ENCODE measurements around the gene WWC1.

The WWC1 gene

GRCh38 chr5:168364151-168364661 is 72.8 kb downstream of the WWC1 start:
- DNase-seq (ENCODE audit: low spot score) = no peak

DNA sequence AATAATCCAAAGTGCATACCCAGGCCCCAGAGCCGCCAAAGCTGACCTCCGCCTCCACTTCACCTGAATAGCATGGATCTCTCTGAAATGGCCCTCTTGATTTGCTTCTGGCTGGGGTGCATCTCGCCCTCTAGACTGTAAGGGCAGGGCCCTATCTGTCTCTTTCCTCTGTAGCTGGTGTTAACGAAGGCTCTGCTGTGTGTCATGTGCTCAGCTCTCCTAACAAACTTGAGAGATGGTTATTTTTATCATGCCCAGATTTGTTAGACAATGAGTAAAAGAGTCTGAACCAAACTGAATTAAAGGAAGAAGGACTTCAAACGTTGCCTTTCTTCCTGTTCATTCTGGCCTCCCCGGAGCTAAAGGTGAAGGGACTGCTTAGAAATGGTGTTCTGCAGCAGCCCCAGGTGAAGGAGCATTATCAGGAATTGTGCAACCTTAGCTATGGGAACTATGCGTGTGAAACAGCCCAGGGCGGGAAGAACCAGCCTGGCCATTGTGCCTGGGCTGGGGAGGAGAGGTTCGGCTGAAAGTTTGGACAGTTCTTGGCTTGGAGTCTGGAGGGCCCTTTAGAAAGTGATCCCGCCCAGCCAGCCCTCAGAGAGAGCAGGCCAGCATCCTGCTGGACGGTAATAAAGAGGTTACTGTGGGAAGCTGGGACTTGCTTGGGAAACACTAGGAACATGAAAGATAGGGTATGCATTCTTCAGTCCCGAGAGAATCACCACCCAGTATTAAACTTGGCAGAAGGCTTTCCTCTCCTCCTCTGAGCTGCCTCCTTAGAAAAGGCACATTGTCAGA is 73.5 kb downstream of the WWC1 start:
- DNase-seq (ENCODE audit: low spot score) = peak; percentile 53

DNA sequence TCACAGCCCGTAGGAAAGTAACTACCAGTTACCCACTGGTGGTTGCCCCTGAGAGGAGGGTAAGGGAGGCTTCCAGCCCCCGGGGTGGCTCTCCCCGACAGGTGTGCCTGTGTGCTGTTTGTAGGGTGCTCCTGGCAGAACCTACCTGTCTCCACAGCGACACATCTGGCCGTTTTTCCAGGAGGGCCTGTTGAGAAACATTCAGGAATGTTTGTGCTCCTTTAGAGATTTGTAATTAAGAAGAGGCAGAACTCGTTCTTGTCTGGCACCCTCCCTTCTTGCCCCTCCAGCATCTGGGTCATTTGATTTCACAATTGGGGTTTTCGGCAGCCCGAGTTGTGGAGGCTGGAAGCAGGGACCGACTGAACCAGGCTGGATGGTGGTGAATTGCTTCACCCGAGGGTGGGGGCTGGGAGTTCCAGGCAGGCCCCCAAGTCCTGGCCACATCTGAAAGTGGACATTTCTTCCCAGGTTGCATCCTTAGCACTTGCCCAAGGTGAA is 74.2 kb downstream of the WWC1 start:
- peak; percentile 58 for DNase-seq (ENCODE audit: low spot score)

- DNase-seq (ENCODE audit: low spot score) = no peak
These were observed 74.7 kb downstream of the WWC1 start for GRCh38 chr5:168366116-168366515.

DNA sequence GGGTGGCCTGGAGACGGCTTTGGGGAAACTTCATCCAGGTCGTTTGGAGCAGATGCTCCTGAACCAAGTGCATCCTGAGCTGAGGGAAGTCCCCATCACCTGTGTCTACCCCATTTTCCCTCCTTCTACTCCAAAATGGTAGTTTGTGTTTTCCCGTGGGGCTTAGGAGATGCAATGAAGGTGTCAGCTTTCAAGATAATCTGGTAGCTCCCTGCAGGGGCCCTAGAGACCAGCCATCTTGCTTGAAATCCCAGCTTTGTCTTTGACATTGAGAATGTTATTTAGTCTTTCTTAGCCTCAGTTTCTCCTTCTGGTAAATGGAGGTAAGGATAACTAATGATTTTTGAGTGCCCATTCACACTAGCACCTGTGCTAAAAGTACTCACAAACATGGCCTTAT is 77.4 kb downstream of the WWC1 start:
- no peak for DNase-seq (ENCODE audit: low spot score)

- no peak for DNase-seq (ENCODE audit: low spot score)
These were observed 79.4 kb downstream of the WWC1 start for GRCh38 chr5:168370831-168371230.

GRCh38 chr5:168372356-168372946 is 81.0 kb downstream of the WWC1 start:
- no peak for DNase-seq (ENCODE audit: low spot score)

DNA sequence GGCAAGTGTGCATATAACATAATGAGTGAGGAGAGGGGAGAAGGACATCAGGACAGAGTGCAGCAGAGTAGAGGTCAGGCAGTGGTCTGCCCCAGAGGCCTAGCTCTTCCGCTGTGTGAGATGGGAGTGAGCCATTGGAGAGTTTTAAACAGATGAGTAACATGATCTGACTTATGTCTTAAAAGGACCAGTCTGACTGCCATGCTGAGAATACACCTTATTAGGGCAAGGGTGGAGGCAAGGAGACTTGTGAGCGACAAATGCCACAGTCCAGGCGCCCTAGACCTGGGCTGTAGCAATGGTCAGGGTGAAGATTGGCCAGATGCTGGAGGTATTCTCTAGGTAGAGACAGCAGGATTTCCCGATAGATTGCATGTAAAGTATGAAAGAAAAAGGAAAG is 83.1 kb downstream of the WWC1 start:
- no peak for DNase-seq (ENCODE audit: low spot score)

- DNase-seq (ENCODE audit: low spot score) = no peak
These were observed 83.8 kb downstream of the WWC1 start for GRCh38 chr5:168375214-168375613.

DNA sequence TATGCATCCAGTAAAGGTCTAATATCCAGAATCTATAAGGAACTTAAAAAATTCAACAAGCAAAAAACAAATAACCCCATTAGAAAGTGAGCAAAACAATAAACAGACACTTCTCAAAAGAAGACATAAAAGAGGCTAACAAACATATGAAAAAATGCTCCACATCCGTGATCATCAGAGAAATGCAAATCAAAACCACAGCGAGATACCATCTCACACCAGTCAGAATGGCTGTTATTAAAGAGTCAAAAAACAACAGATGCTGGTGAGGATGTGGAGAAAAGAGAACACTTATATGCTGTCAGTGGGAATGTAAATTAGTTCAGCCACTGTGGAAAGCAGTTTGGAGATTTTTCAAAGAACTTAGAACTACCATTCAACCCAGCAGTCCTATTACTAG is 86.1 kb downstream of the WWC1 start:
- DNase-seq (ENCODE audit: low spot score) = no peak

DNA sequence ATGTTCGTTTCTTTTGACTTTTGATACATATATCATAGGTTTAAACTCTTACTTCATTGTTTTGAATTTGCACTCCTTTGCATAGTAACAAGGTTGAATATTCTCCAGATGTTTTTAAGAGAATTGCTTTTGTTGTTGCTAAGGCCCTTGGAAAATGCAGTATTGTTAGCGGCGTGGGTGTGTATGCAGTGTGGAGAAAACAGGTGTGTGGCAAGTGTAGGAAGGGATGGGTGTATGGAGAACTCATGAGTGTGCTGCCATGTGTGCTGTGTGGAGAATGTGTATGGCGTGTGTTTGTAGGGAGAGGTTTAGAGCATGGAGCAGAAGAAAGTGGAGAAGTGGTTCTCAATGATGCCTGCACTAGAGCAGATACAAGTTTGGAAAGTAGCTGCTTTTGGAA is 87.3 kb downstream of the WWC1 start:
- no peak for DNase-seq (ENCODE audit: low spot score)

- no peak for DNase-seq (ENCODE audit: low spot score)
These were observed 91.0 kb downstream of the WWC1 start for GRCh38 chr5:168382421-168382820.

GRCh38 chr5:168390491-168390890 is 99.0 kb downstream of the WWC1 start:
- DNase-seq (ENCODE audit: low spot score) = no peak

DNA sequence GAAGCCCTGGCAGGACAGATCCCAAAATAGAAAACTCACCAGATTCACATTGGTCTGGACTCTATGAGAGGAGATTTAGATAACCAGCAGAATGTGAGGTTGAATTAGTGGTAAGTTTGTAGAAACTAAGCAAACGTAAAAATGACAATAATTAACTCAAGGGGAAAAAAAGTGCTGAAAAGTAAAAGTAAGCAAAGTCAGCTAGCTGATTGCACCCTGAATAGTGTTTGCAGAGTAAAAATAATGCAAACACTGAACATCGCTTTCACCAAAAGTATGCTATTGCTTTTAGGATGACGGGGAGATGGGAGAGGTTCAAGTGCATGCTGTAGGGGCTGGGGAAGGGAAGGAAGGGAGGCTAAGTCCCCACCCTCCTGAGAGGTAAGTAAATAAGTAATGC is 102.3 kb downstream of the WWC1 start:
- DNase-seq (ENCODE audit: low spot score) = no peak

- DNase-seq (ENCODE audit: low spot score) = no peak
These were observed 109.2 kb downstream of the WWC1 start for GRCh38 chr5:168400429-168401220.

- no peak for DNase-seq (ENCODE audit: low spot score)
These were observed 109.8 kb downstream of the WWC1 start for GRCh38 chr5:168401226-168401625.

DNA sequence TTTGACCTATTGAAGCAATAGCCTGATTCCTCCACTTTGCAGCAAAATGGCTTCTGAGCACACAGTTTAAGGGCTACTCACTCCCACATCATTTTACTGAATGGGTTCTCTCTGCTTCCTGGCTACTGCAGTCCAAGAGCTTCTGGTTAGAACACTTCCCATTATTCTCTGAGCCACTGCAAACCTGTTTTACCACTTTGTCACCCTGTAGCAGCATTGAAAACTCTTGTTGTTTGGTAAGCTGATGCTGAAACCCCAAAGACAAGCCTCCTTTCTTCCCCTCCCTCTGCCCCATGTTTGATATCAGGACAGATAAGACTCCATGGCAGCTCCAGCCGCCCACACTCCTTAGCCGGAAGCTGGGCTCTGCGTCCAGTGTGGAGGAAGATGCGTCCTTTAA is 110.4 kb downstream of the WWC1 start:
- DNase-seq (ENCODE audit: low spot score) = peak; percentile 33

DNA sequence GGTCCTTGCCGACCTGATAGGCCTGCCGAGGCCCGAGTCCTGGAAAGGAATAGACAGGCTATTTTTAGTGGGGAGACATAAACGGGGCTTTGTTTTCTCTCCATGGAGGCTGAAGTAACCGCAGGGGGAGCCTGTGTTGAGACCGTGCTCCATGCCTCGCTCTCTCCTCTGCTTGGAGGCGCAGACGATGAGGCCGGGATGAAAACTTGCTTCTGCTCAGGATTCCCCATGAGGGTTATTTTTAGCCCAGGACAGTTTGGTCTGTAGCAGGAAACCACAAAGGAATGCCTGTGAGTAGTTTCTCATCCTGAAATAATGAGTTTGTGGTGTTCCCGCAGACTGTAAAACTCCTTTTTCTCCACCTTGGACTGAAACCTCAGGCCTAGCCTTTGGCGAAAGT is 112.9 kb downstream of the WWC1 start:
- no peak for DNase-seq (ENCODE audit: low spot score)

DNA sequence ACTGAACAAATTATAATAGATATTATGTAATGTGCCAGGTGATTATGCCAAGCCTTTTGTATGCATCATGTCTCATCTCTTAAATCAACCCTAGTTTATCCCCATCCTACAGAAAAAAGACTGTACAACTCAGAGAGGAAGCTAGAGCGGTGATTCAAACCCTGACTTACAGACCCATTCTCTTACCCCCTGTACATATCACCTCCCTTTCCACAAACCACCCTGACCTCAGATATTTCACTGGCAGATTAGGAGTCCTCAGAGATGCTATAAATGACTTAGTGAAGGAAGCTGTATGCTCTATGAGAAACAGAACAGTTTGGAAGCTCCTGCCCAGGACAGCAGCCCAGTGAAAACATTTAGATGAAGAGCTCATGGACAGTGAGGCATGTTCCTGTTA is 115.8 kb downstream of the WWC1 start:
- no peak for DNase-seq (ENCODE audit: low spot score)

- no peak for DNase-seq (ENCODE audit: low spot score)
These were observed 117.3 kb downstream of the WWC1 start for GRCh38 chr5:168408561-168409305.

DNA sequence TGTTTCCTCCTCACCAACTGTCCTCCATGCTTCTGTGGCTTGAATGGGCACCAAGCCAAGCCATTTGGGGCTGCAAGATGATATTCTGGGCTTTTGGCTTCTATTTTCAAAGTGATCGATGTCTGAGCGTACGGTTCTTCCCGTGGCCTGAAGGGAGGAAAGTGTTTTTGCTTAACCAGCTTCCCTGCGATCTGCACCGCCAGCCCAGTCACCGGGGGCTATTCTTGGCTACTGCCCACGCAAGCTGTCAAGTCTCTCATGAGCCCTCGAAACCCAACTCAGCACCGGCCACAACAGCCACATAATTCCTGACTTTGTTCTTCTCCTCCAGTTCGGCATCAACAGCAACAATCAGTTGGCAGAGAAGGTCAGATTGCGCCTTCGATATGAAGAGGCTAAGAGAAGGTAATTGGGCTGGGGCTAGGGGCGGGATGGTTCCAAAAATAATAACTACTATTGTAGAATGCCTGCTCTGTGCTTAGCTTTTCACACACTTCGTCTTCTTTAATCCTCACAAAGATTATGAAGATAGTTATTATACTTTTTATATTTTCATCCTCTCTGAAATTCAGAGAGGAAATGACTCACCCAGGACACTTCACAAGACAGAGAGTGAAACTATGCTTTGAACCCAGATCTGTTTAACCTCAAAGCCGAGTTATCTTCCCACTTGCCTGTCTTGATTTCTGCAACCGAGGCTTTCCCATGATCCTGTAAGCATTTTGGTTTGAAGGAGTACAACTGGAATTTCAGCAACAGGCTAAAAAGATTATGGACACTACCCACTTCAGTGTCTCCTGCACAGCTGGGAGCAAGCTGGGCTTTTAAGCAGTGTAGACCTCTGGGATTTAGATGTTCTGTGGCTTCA is 118.4 kb downstream of the WWC1 start:
- DNase-seq (ENCODE audit: low spot score) = no peak
